Activated CD4-positive, CD25-positive, alpha-beta regulatory T cell treated with anti-CD3 and anti-CD28 coated beads, Interleukin-2, amount 50 U/mL, for 24 hours (primary cell): ENCODE results near the gene TBL3.
A peak's percentile ranks its signal among the peaks of the same experiment; 100 is the strongest.

Source experiments
- ATAC-seq, 2 donors: fragments of 150-1000 bp; cut with Tn5 transposase; one replicate each; pipeline ENCODE4 v1.10.0; 2021; ENCODE audit warnings: mild to moderate bottlenecking in 1 of 2, moderate library complexity in 1 of 2

Gene TBL3

DNA sequence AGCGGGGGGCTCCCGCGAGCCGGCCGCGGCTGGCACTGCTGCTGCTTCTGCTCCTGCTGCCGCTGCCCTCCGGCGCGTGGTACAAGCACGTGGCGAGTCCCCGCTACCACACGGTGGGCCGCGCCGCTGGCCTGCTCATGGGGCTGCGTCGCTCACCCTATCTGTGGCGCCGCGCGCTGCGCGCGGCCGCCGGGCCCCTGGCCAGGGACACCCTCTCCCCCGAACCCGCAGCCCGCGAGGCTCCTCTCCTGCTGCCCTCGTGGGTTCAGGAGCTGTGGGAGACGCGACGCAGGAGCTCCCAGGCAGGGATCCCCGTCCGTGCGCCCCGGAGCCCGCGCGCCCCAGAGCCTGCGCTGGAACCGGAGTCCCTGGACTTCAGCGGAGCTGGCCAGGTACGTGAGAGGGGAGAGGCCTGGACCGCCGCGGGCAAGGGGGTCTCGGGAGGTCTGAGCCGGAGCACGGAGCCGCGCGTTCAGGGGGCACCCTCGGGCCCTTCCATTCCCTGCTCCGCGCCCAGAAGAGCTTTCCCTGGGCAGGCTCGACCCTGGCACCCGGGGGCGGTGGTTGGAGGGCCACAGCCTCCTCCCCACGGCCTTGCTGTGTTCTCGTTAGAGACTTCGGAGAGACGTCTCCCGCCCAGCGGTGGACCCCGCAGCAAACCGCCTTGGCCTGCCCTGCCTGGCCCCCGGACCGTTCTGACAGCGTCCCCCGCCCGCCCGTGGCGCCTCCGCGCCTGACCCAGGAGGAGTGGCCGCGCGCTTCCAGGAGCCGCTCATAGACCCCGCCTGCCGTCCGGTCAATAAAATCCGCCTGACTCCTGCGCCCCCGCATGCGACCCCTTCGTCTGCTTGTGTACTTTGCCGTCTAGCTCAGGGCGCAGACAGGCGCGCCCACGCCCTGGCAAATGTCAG is 48.3 kb downstream of the TBL3 start:
- ATAC-seq, result no peak

DNA sequence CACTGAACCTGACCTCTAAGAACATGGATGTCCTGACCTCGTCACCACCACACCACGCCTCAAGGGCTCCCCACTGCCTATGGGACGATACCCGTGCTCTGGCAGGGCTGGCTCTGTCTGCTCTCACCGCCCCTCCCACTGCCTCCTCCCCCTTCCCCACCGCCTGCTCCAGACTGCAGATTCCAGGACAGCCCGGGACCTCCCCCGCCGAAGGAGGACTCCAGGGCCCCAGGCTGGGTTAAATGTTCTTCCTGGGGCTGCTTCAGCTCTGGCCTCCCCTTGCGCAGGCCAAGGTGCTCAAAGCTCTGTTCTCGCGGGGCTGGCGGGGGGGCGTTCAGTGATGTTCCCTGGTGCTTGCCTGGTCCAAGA is 50.9 kb downstream of the TBL3 start:
- peak; percentile 18 to 27 for ATAC-seq

DNA sequence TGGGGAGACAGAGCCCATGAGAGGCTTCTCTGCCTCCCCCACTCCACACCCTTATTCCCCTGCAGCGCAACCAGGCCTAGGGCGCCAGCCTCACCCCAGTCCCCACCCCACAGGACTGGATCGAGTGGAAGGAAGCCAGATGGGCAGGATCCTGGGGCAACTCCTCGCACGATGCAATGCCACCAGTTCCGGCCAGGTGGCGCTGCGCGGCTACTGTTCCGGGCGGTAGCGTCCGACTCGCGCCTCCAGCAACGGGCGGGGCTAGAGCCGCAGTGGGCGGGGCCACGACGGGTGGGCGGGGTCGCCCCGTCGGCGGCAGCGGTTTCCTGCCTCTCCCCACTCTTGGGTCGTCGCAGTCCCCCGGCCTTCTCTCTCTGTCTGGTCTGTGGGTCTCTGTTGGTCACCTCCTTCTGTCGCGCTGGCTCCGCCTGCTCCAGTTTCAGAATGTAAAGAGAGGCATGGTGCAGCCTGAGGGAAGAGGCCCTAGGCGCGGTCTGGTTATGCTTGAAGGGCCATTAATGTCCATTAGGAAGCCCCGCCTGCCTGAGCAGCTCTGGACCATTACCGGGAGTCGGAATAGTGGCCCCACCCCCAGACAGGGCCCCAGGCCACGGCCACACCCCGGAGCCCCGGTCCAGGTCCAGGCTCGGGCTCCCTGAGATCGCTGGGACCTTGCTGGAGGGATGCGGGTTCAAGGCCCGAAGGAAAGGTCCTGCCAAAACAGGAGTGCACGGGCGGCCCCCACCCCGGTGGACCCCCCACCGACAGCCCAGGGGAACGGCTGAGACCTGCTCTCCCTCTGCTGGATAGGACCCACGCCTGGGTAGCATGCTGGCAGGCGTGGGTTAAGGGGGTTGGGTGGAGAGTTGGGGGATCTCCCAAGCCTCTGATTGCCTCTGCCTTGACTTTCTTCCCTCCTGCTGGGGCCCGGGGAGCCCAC is 51.5 kb downstream of the TBL3 start:
- ATAC-seq, result peak; percentile 82 to 84

DNA sequence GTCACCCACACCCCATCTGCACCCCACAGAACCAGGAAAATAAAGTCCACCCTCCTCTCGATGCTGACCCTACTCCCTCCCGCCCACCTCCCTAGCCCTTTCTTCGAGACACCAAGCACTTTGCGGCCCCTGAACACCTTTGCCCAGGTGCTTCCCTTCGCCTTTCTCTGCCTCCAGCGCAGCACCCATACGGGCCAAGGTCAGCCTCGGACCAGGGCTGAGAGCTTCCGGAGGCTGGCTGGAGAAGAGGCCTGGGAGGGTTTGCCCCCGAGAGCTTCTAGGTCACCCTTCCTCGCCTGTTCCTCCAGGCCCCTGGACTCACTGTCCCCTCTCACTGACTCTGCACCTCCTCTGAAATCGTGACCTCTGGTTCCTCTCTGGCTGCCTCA is 52.2 kb downstream of the TBL3 start:
- ATAC-seq, result no peak

DNA sequence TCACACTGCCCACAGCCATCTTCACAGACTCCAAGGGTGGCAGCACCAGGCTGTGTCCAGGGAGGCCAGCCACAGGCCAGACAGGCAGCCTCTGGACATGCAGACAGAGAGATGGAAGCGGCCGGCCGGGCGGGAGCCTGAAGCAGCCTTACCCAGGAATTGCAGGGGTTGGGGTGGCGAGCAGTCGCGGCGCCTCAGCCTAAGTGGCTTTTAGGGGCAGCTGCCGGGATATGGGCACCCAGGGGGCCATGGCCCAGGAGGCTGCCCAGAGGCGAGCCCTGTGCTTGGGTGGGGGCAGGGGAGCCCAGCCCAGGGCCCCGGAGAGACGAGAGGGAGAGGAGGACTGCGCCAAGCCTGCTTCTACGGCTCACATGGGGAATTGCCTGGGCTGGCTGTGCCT is 53.4 kb downstream of the TBL3 start:
- ATAC-seq, result no peak

DNA sequence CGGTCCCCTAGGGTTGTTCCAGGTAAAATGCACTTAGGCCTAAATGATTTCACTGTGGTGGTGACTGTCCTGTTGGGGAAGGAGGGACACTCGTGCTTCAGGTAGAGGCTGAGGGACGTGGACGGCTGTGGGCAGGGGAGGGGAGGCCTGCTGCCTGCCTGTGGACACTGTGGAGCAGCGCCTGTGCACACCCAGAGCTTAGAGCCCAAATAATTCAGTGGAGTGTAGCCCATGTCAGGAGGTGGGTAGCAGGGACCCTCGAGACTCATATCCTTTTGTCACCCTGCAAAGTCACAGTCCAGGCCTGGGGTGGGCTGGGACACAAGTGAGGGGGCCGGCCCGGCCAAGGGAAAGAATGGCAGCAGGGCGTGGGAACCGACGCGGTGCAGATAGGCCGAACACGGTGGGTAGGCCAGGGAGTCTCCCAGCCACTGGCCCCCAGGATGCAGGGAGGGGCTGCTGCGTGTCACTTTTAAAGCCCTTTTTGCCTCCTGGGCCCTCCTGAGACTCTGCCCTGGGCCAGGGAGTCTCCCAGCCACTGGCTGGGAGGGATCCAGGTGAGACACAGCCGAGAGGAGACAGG is 54.1 kb downstream of the TBL3 start:
- ATAC-seq, result no peak

DNA sequence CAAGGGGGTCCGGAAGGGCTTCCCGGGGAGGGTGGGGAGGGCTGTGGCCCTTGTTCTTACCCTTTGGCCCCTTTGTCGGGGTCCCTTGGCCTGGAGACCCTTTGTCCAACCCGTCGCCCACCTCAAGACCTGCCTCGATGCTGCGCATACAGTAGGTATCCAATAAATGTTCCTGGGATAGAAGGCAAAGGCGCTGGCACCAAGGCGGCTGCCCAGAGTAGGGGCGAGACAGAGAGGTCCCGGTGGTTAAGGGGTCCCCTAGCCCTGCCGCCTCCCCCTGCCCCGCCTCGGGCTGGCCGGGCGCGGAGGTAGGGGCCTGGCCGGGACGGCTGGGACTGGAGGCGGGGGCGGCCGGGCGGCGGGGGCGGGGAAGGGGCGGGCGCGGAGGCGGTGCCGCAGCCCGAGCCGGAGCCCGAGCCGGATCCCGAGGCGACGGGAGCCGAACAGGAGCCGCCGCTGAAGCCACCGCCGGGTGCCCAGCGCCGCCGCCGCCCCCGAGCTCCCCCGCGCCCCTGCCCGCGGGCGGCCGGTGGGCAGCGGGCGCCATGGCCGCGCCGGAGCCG is 54.7 kb downstream of the TBL3 start, which contains the start of gene NHERF2:
Gene NHERF2, plus strand, starts transcription at position 442 of the 563 bp plus-strand sequence. Its CDS starts 104 bp downstream, at position 546.
- peak in 1 of 2 donors; percentile 15 for ATAC-seq

DNA sequence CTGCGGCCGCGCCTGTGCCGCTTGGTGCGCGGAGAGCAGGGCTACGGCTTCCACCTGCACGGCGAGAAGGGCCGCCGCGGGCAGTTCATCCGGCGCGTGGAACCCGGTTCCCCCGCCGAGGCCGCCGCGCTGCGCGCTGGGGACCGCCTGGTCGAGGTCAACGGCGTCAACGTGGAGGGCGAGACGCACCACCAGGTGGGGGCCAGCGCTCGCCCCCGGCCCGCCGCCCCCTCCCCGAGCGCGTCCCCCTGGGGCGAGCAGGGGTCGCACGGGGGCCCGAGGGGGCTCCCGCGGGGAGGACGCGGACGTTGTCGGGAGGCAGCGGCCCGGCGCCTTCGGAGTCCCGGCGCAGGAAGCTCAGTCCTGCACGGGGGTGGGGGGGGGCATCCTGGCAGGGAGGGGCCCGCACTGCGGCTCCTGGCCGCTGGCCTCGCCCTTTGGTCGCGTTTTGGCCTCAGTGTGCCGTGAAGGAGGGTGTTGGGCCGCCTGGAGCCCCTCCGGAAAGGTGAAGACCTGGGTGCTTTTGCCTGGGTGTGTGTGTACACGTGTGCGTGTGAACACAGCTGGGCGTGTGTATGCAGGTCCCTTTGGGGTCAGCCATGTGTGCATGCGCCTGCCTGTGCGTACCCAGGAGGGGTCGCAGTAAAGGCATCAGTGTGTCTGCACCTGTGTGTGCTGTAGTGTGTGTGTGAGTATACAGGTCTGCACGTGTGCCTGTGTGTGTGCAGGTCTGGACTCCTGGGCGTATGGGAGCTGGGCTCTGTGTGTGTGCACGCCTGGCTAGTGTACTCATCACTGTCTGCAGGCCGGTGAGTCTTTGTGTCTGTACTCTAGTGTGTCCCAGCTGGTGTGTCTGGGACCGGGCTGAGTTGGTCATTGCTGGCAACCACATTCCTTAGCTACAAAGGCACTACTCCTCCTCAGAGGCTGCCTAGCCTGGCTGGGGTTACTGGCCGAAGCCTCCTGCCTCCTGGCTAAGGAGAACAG is 55.5 kb downstream of the TBL3 start:
- peak in 1 of 2 donors; percentile 11 for ATAC-seq

DNA sequence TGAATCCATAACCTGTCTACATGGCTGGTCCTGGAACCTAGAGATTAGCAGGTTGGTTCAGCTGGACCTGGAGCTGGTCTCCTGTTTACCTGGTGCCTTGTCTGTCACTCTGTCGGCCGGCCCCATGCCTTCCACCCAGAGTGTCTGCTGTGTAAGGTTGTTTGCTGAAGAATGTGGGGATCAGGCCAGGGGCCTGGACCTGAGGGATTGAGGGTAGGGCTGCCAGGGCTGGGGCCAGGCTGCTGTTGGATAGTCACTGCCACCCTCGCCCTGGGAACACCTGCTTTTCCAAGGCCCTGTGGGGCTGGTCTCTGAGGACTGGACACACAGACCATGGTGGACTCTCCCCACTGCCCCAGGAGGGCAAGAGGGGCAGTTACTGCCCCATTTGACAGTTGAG is 56.3 kb downstream of the TBL3 start:
- ATAC-seq, result no peak

DNA sequence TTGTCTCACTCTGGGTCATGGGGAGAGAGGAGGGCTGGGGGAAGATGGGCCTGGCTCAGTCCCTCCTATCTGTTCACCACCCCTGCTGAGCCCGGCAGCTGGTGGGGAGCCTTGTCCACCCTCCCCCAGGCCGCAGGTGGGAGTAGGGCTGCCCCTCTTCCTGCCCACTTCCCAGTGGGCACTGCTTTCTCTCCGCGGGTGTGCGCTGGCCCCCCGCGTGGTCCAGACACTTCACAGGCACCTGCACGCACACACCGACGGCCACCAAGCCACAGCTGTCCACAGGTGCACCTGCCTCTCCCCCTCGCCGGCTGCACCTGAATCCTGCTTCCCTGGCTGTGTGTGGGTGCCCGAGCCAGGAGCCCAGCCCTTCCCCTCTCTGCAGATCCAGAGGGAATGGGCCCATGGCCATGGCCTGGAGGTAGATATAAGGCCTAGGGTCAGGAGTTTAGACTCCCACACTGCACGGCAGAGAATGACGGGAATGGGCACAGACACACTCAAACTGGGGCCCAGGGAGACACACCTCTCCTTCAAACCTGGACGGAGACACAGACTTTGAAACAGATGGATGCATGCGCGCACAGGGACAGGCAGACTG is 56.9 kb downstream of the TBL3 start:
- ATAC-seq, result no peak

DNA sequence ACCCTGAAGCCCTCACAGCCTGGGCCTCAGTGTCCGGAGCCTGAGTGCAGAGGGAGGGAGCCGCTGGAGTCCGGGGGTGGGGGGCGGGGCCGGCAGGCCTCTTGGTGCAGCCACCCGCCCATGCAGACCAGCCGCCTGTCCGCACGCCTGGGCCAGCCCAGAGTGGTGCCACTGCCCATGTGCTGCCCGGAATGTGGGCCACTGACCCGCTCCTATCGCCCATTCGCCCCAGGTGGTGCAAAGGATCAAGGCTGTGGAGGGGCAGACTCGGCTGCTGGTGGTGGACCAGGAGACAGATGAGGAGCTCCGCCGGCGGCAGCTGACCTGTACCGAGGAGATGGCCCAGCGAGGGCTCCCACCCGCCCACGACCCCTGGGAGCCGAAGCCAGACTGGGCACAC is 57.5 kb downstream of the TBL3 start:
- ATAC-seq, result no peak

DNA sequence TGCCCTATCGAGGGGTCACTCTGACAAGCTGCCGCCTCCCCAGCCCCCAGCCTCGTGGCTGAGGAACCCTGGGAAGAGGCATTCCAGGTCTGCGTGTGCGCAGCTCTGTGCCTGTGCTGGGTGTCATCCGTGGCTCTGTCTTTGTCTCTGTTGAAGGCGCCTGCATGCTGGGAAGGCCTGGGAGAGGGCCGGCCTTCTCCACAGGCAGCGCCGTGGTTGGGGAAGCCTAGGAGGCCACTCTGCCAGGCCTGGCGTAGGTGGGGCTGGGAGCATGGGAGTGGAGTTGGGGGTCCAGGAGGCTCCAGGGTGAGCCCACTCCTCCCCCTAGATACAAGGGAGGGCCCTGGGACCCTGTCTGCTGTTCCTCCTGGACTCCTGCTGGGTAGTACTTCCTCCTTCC is 58.2 kb downstream of the TBL3 start:
- no peak for ATAC-seq

DNA sequence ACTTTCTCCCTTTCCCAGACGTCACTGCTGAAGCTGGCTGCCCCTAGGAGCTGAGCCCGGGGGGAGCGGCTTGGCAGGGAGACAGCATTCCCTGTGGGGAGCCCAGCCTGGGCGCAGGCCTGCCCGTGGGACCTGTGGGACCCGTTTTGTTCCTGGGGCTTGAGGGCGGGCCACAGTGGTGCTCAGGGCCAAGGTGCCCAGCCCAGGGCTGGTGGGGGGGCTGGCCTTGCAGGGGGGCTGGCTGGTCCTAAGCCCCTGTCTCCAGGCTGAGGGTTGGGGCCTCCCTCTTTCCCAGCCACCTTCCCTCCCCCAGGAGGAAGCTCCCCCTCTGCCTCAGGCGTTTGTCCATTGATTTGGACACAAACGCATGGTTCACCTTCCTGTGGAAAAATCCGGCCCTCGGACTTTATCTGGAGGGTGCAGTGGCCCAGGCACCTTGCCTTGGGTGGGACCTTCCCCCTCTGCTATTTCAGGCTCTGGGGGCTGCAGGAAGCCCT is 59.3 kb downstream of the TBL3 start:
- ATAC-seq, result no peak
